Tibial nerve (tissue), 4 donors: ENCODE data around the gene GNAL. TPM values are rescaled to one million over a fixed set of nuclear protein-coding genes. Genes with fewer than 3 reads are reported as not detected.
A peak's percentile ranks its signal among the peaks of the same experiment; 100 is the strongest.

Experiments used
- DNase-seq, 2 donors: peaks; one replicate each; pipeline ENCODE4 v3.0.0-alpha.2; 2019; ENCODE audit warnings: low spot score in 2 of 2
- H3K27ac ChIP-seq, 4 donors: fragments of 200-600 bp; sonication (generic) in 3 of 4; one replicate each; pipeline ENCODE4 v1.5.1; 2017 to 2019; ENCODE audit warnings: mild to moderate bottlenecking in 1 of 4
- H3K27me3 ChIP-seq, 2 donors: fragments of 200-600 bp; sonication (generic) in 1 of 2; one replicate each; pipeline versions ENCODE4 v1.5.1 to v1.6.0; 2017 to 2019
- H3K36me3 ChIP-seq, 3 donors: fragments of 200-600 bp; sonication (generic); one replicate each; pipeline ENCODE4 v1.5.1; 2018 to 2019
- H3K4me1 ChIP-seq, 4 donors: fragments of 200-600 bp; sonication (generic) in 3 of 4; one replicate each; pipeline ENCODE4 v1.5.1; 2017 to 2019
- H3K4me3 ChIP-seq, 4 donors: fragments of 200-600 bp; sonication (generic) in 3 of 4; one replicate each; pipeline ENCODE4 v1.5.1; 2017 to 2019; ENCODE audit warnings: mild to moderate bottlenecking in 1 of 4, moderate library complexity in 1 of 4
- H3K9me3 ChIP-seq, 4 donors: fragments of 200-600 bp; sonication (generic) in 3 of 4; one replicate each; pipeline ENCODE4 v1.5.1; 2017 to 2019
- CTCF ChIP-seq, 5 experiments: fragments of 200-600 bp in 3 of 5; fragments of 450-650 bp in 2 of 5; sonication (generic) in 3 of 5; IDR thresholded peaks; one replicate each; pipeline ENCODE4 v1.5.1; 2016 to 2019; ENCODE audit warnings: antibody characterized with exemption in 5 of 5, mild to moderate bottlenecking in 3 of 5, moderate library complexity in 2 of 5
- EP300 ChIP-seq, 2 donors: sonication (generic); formaldehyde crosslinking; IDR thresholded peaks; one replicate each; pipeline ENCODE4 v1.6.1; 2017; ENCODE audit warnings: antibody characterized with exemption in 2 of 2, mild to moderate bottlenecking in 1 of 2
- POLR2A ChIP-seq, 2 donors: fragments of 450-650 bp; IDR thresholded peaks; one replicate each; pipeline ENCODE4 v1.6.1; 2017; ENCODE audit warnings: antibody characterized with exemption in 2 of 2, mild to moderate bottlenecking in 2 of 2, moderate library complexity in 2 of 2
- WGBS, 2 donors: methylation state at CpG; one replicate each; pipeline ENCODE4 v1.1.5; 2018; 5-methylcytosine and 5-hydroxymethylcytosine counted together
- total RNA-seq, 4 donors: library from RNA; depleted of rRNA; stranded (reverse); fragments of >200 nt; gene quantifications; one replicate each; pipeline ENCODE4 v1.1.0, GENCODE V29; 2016

Gene GNAL
- total RNA-seq, 4 donors from 2014 or later, result 11.3 to 17.3 (median 14.4) TPM

GRCh38 chr18:11906926-11907874 is 218.1 kb downstream of the GNAL start:
- WGBS, 2 donors, result 62 to 64% methylated on average over 20 of the region's 20 CpGs
- no peaks in the 10 kb centered on the region for H3K9me3 ChIP-seq
- H3K36me3 ChIP-seq, result peaks cover 0 to 30% (median 0%) of the 10 kb centered on the region in 3 donors
- H3K27ac ChIP-seq, result peak overlapping the region in 2 of 4 donors; percentile 98 to 99
- no peak for TF ChIP-seq EP300 (IDR thresholded peaks at IDR 0.05)
- TF ChIP-seq CTCF (IDR thresholded peaks at IDR 0.05), result no peak
- TF ChIP-seq POLR2A (IDR thresholded peaks at IDR 0.05), result no peak
- no peaks in the 10 kb centered on the region for H3K27me3 ChIP-seq
- peak overlapping the region; percentile 86 to 94 (median 94) for H3K4me3 ChIP-seq
- no peak for DNase-seq
- peaks cover 4 to 23% (median 13%) of the 10 kb centered on the region in 4 donors for H3K4me1 ChIP-seq

- Histone ChIP-seq H3K4me3 (peak within 1 kb of the TSS; percentile 86 to 94 (median 94)), H3K27me3 (no peaks in the 10 kb centered on the region), H3K36me3 (peaks cover 0 to 18% (median 0%) of the 10 kb centered on the region in 3 donors), H3K27ac (peak within 1 kb of the TSS; percentile 95 to 100 (median 98)), H3K4me1 (peaks cover 4 to 23% (median 13%) of the 10 kb centered on the region in 4 donors), H3K9me3 (no peaks in the 10 kb centered on the region)
- 0 to 1% methylated on average over 32 to 66 of the region's 106 CpGs for WGBS, 2 donors
- peak; percentile 72 to 92 for TF ChIP-seq POLR2A (IDR thresholded peaks at IDR 0.05)
- peak in 2 of 5 experiments; percentile 23 to 31 for TF ChIP-seq CTCF (IDR thresholded peaks at IDR 0.05)
- peak in 1 of 2 donors; percentile 96 for TF ChIP-seq EP300 (IDR thresholded peaks at IDR 0.05)
- peak; percentile 78 for DNase-seq
Observed at GRCh38 chr18:11908182-11909060, 219.4 kb downstream of the GNAL start, which contains the start of gene MPPE1. Gene MPPE1, minus strand, starts transcription at chr18:11908317. Its CDS starts 11,053 bp downstream, at chr18:11897264.

- H3K27ac ChIP-seq, result peak overlapping the region; percentile 95 to 100 (median 98)
- H3K4me1 ChIP-seq, result peaks cover 4 to 23% (median 13%) of the 10 kb centered on the region in 4 donors
- 5 to 6% methylated on average over 13 of the region's 13 CpGs for WGBS, 2 donors
- H3K27me3 ChIP-seq, result no peaks in the 10 kb centered on the region
- peak overlapping the region; percentile 86 to 94 (median 94) for H3K4me3 ChIP-seq
- peak in 1 of 2 donors; percentile 16 for DNase-seq
- H3K36me3 ChIP-seq, result peaks cover 0 to 15% (median 0%) of the 10 kb centered on the region in 3 donors
- no peaks in the 10 kb centered on the region for H3K9me3 ChIP-seq
- TF ChIP-seq POLR2A (IDR thresholded peaks at IDR 0.05) (no peak), CTCF (IDR thresholded peaks at IDR 0.05) (no peak), EP300 (IDR thresholded peaks at IDR 0.05) (no peak)
Observed at GRCh38 chr18:11909061-11909455, 220.0 kb downstream of the GNAL start.

GRCh38 chr18:11909591-11910026 is 220.5 kb downstream of the GNAL start:
- Histone ChIP-seq H3K27me3 (no peaks in the 10 kb centered on the region), H3K4me3 (peak overlapping the region in 3 of 4 donors; percentile 86 to 94 (median 94)), H3K27ac (peak overlapping the region; percentile 95 to 100 (median 98)), H3K9me3 (no peaks in the 10 kb centered on the region), H3K36me3 (peaks cover 0 to 10% (median 0%) of the 10 kb centered on the region in 3 donors), H3K4me1 (peaks cover 4 to 23% (median 13%) of the 10 kb centered on the region in 4 donors)
- DNase-seq, result peak in 1 of 2 donors; percentile 9
- 47 to 57% methylated on average over 2 of the region's 2 CpGs for WGBS, 2 donors
- TF ChIP-seq CTCF (IDR thresholded peaks at IDR 0.05), result no peak
- no peak for TF ChIP-seq EP300 (IDR thresholded peaks at IDR 0.05)
- TF ChIP-seq POLR2A (IDR thresholded peaks at IDR 0.05), result no peak
